Islet precursor cell (in vitro differentiated cells): Measurements from ENCODE around the gene PPIG.
"Not testable (repeated sequence)": the region's sequence is repeated elsewhere in the genome, so short reads cannot be mapped to it uniquely, and the experiment has no call there.

ENCODE experiments used
- DNase-seq: peaks from one replicate; pipeline ENCODE4 v3.0.0-alpha.2; 2018

PPIG gene

GRCh38 chr2:169584005-169584877 is at the start of gene PPIG:
Gene PPIG, plus strand, starts transcription at chr2:169584351. Its CDS starts 19,691 bp downstream, at chr2:169604042.
- peak; percentile 91 for DNase-seq

GRCh38 chr2:169539460-169539859 is 44.7 kb upstream of the PPIG start:
- DNase-seq = not testable (repeated sequence)

GRCh38 chr2:169540146-169540545 is 44.0 kb upstream of the PPIG start:
- no peak for DNase-seq

- DNase-seq = no peak
These were observed 41.7 kb upstream of the PPIG start for GRCh38 chr2:169542433-169542832.

GRCh38 chr2:169546756-169547155 is 37.4 kb upstream of the PPIG start:
- no peak for DNase-seq

- no peak for DNase-seq
These were observed 22.8 kb upstream of the PPIG start for GRCh38 chr2:169561364-169561763.

GRCh38 chr2:169562084-169562483 is 22.1 kb upstream of the PPIG start:
- not testable (repeated sequence) for DNase-seq

- no peak for DNase-seq
These were observed 21.6 kb upstream of the PPIG start for GRCh38 chr2:169562519-169562918.

GRCh38 chr2:169565686-169566085 is 18.5 kb upstream of the PPIG start:
- no peak for DNase-seq

- DNase-seq = no peak
These were observed 14.2 kb upstream of the PPIG start for GRCh38 chr2:169569948-169570347.

GRCh38 chr2:169570752-169571151 is 13.4 kb upstream of the PPIG start:
- DNase-seq = not testable (repeated sequence)

GRCh38 chr2:169571571-169571970 is 12.6 kb upstream of the PPIG start:
- no peak for DNase-seq

- no peak for DNase-seq
These were observed 12.0 kb upstream of the PPIG start for GRCh38 chr2:169572189-169572588.

- DNase-seq = no peak
These were observed 11.4 kb upstream of the PPIG start for GRCh38 chr2:169572821-169573159.

- DNase-seq = peak; percentile 96
These were observed 10.8 kb upstream of the PPIG start, which contains the start of gene FASTKD1 for GRCh38 chr2:169573160-169573973. Gene FASTKD1, minus strand, starts transcription at chr2:169573865. Its CDS starts 1,836 bp downstream, at chr2:169572029.

- DNase-seq = no peak
These were observed 10.2 kb upstream of the PPIG start for GRCh38 chr2:169573974-169574299.

- not testable (repeated sequence) for DNase-seq
These were observed 9.6 kb upstream of the PPIG start for GRCh38 chr2:169574539-169574938.

GRCh38 chr2:169575264-169575663 is 8.9 kb upstream of the PPIG start:
- not testable (repeated sequence) for DNase-seq

GRCh38 chr2:169579044-169579443 is 5.1 kb upstream of the PPIG start:
- no peak for DNase-seq

GRCh38 chr2:169582552-169583266 is 1.4 kb upstream of the PPIG start:
- not testable (repeated sequence) for DNase-seq

- DNase-seq = no peak
These were observed 633 bp upstream of the PPIG start for GRCh38 chr2:169583518-169583917.

- no peak for DNase-seq
These were observed 1.5 kb downstream of the PPIG start for GRCh38 chr2:169585673-169586072.

- no peak for DNase-seq
These were observed 6.7 kb downstream of the PPIG start for GRCh38 chr2:169590804-169591203.
